Activated CD4-positive, CD25-positive, alpha-beta regulatory T cell treated with anti-CD3 and anti-CD28 coated beads, Interleukin-2, amount 50 U/mL, for 72 hours (primary cell): ENCODE results near the gene FXYD3.
A peak's percentile ranks its signal among the peaks of the same experiment; 100 is the strongest.

Source experiments
- DNase-seq: peaks from one replicate; pipeline ENCODE4 v3.0.0; 2021

Gene FXYD3, protein sequence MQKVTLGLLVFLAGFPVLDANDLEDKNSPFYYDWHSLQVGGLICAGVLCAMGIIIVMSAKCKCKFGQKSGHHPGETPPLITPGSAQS

DNA sequence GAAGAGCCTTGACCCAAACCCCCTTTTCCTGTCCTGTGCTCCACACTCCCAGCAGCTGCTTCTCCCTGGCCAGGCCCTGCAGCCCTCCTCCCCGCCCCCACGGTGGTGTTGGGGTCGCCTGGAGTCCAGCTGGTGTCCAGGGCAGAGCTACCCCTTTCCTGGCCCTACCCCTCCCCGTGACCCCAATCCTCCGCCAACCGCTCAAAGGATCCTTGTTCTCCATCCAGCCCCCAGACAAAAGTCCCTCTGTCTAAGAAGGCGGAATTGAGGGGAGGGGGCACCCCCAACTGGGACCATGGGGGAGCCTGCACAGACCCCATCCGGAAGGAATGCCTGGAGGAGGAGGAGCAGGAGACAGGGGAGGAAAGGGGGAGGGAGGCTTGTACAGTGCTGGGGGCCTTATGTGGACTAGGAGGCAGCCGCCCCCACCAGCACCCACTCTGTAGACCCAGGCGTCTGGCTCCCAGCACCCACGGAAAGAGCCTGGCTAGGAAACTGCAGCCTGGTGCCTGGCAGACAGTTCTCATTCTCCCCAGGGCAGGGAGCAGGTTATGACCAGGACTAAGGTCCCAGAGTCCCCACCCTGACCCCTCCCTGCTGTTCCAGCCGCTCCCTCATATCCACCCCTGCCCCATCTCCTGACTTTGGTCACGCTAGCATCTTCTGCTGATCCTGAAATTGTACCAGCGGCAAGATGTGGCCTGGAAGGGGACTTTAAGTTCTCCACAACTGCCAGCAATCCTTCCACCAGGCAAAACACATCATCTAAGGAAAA lies at the start of gene FXYD3:
TSS of gene FXYD3 (plus strand) at position 647 of the 775 bp plus-strand sequence. CDS start 3,554 bp downstream, outside the sequence.
- DNase-seq: no peak

DNA sequence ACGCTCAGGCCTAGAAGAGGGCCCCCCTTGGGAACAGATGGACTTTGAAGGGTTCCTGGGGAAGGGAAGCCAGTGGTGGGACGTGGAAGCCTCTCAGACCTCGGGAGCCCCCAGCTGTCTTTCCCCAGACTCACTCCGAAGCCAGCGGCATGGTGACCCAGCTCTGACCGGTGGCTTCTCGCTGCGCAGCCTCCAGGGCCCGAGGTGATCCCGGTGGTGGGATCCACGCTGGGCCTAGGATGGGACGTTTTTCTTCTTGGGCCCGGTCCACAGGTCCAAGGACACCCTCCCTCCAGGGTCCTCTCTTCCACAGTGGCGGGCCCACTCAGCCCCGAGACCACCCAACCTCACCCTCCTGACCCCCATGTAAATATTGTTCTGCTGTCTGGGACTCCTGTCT lies 49.5 kb upstream of the FXYD3 start:
- DNase-seq: no peak

DNA sequence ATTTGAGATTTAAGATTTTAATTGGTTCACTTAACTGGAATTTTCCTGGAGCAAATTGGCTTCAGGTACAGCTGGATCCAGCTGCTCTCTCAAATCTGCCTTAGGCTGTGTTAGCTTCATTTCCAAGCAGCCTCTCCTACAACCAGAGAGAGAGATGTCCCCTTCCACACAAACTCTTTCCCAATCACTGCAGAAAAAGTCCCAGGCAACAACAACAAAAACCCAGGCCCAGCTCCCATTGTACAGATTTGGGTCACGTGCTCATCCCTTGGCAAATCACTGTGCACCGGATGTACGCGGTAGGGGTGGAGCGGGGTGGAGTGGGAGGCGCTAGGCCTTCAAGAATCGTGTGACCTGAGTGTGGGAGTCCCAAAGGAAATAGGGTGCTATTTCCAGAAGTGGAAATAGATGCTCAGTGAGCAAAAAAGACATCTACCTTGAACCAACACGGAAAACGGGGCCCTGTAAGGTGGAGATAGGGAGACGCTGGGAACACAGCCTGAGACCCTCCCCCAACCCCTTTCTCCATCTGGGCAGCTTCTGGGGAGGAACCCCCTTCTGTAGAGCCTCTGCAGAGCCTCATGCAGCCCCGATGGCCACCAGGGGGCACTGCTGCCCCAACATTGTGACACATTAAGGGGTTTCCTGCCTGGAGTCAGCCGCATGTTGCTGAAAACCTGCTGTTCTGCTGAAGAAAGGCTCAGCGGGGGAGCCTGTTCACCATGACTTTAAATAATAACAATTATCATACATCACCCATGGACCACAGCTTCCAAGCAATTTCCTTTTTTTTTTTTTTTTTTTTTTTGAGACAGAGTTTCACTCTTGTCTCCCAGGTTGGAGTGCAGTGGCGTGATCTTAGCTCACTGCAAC lies 48.7 kb upstream of the FXYD3 start:
- peak; percentile 96 for DNase-seq

DNA sequence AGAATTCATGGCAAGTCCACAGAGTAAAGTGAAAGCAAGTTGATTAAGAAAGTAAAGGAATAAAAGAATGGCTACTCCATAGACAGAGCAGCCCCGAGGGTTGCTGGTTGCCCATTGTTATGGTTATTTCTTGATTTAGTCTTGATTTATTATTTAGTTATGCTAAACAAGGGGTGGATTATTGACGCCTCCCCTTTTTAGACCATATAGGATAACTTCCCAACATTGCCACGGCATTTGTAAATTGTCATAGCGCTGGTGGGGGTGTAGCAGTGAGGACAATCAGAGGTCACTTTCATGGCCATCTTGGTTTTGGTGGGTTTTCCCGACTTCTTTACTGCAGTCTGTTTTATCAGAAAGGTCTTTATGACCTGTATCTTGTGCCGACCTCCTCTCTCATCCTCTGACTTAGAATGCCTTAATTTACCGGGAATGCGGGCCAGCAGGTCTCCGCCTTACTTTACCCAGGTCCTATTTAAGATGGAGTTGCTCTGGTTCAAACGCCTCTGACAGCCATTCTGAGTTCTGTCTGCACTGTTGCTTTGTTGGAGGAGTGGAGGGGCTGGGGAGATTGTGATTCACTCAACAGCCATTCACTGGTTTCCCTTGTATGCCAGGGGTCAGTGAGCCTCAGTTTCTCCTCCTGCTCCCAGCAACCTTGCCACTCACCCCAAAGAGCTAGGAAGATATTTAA lies 46.5 kb upstream of the FXYD3 start:
- no peak for DNase-seq

- no peak for DNase-seq
Observed at GRCh38 chr19:35069696-35070095, 45.9 kb upstream of the FXYD3 start.

- no peak for DNase-seq
Observed at GRCh38 chr19:35070471-35070870, 45.2 kb upstream of the FXYD3 start.

DNA sequence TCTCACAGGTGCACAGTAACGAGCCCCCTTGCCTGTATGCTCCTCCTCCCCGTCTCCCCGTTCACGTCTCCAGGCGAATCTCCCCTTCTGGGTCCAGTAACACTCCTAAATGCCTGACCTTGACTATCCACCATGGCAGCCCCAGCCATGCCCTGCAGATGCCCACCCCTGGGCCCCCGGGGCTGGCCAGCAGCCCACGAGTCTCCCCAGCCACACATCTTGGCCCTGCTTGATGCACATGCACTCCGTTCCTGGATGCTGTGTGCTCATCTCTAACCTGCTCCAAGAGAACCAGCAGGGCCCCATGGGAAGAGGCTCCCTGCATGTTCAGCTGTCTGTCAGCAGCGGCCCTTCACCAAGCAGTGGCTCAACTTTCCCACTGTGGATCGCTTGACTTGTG lies 42.1 kb upstream of the FXYD3 start:
- DNase-seq: no peak

- DNase-seq: no peak
Observed at GRCh38 chr19:35073941-35074340, 41.7 kb upstream of the FXYD3 start.

- DNase-seq: no peak
Observed at GRCh38 chr19:35074426-35075201, 41.0 kb upstream of the FXYD3 start.

DNA sequence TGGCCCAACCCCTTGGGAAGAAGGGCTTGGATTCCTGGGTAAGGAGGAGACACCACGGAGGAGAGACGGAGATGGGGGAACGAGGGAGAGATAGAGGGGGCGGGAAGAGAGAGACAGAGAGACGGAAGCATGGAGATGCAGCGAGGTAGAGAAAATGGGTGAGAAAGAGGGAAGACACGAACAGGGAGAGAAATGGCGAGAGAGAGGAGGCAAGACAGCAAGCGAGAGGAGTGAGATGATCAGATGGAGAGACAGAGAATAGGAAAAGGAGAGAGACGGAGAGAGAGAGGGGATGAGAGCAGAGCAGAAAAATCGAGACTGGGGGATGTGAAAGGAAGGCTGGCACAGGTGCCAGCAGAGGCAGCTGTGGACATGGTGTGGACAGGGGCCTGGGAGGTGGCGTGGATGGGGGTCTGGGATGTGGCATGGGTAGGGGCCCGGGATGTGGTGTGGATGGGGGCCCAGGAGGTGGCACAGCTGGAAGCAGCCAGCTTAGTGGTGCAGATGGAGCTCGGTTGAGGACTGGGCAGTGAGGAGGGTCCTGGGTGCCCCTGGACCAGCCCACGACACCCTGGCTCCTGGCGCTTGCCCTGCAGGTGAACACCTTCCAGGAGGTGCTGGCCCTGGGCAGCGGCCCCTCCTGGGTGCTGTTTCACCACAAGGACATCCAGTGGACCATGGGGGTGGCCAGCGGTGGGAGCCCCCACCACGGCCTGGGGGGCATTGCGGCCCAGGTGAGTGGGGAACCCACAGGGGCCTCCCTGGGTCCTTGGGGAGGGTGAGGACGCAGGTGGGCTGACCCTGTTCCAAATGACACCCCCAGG lies 40.2 kb upstream of the FXYD3 start:
- DNase-seq: no peak

DNA sequence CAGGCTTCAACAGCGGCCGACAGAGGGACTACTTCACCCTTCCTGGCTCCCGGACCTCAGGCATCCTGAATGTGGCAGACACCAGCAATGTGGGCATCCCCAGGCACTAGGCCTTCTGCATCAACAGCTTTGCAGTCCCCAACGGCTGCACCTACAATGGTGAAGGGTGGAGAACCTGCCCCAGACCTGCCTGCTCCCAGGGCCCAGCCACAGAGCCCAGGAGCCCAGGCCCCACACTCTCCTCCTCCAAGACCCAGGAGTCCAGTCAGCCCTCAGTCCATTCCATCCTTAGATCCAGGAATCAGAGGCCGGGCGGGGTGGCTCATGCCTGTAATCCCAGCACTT lies 39.6 kb upstream of the FXYD3 start:
- DNase-seq: no peak

DNA sequence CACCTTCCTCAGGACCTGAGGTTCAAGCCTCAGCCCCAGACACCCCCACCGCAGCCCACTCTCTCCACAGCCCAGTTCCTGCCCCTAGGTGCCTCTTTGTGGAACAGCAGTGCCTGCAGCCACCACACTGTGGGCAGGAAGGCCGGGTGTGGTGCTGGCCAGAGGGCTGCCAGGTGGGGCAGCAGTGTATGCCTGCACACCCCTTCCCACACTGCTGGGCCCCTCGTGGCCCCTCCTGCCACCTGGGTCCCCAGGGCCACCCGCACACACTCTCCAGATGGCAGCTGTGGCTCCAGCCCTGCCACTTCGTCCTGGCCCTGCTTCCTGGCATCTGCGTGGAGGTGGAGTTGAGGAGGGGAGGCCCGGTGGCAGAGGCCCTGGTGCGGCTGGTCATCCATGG lies 39.0 kb upstream of the FXYD3 start:
- no peak for DNase-seq

DNA sequence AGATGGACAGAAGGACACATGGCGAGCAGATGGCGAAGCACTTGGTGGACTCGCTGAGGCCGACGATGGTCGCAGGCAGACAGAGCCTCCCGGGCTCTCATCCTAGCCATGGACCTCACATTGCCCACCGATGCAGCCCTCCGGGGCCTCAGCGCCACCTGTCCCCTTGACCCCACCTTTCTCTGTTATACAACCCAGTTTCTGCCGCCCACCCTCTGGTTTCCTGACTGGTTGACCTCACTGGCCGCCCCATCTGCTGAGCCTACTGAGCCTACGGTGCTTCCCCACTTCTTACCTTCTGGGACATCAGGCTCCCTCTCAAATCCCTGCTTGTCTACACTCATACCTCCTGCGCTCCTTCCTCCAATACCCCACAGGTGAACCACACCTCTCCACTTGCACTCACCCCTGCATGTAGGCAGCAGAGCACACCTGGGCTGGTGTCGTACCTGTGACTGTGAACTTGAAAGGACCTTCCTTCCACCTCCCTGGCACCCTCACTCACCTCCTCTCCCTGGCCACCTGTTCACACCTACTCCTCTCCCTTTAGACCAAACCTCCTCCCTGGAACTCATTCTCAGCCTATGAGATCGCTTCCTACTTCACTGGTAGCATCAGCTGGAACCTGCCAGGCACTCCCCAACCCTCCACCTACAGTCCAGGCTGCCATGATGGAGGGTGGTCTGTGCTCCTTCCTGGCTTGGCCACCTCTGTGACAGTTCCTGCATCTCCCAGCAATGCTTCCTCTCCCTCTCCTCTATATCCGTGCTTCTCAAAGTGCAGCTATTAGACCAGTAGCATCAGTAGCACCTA lies 38.0 kb upstream of the FXYD3 start:
- DNase-seq: no peak

- DNase-seq: no peak
Observed at GRCh38 chr19:35079826-35080225, 35.8 kb upstream of the FXYD3 start.

- DNase-seq: no peak
Observed at GRCh38 chr19:35080613-35081170, 34.9 kb upstream of the FXYD3 start.

DNA sequence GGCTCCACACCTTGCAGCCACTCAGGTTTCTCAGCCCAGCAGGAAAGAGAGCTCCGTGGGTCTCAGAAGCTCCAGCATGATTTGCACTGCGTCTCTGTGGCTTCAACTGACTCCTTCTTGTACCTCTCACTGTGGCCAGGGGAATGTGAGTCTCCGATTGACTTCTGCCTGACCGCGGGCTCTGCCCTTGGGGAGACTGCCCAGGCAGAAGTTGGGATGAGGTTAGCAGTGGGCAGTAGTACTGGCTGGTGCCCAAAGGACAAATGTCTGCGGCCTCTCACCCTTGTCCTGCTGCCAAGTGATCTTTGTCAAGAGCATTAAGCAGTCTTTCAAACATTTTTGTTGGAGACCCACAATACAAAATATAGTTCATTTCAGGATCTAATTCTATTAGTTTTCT lies 34.4 kb upstream of the FXYD3 start:
- no peak for DNase-seq

GRCh38 chr19:35083691-35084508 lies 31.7 kb upstream of the FXYD3 start:
- DNase-seq: no peak

DNA sequence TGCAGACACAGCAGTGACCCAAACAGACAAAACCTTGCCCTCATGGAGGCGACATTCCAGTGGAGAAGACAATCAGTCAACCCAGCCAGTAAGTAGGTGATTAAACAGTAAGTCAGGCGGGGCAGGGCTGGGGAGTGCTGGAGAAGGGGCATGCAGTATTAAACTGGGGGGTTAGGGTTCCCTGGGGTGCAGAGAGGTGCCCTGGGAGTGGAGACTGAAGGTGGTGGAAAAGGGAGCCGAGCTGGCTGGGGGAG lies 31.2 kb upstream of the FXYD3 start:
- no peak for DNase-seq

DNA sequence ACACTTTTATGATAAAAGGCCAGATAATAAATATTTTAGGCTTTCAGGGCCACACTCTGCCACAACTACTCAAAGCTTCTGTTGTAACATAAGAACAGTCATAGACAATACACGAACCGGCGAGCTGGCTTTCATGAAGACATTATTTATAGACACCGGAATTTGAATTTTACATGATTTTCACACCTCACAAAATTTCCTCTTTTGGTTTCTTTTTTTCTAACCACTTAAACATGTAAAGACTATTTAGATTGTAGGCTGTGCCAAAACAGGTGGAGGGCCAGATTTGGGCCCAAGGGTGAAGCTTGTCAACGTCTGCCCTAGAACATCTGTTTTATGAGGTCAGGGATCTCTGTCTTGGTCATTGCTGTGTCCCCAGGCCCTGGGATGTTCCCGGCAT lies 29.7 kb upstream of the FXYD3 start:
- no peak for DNase-seq

DNA sequence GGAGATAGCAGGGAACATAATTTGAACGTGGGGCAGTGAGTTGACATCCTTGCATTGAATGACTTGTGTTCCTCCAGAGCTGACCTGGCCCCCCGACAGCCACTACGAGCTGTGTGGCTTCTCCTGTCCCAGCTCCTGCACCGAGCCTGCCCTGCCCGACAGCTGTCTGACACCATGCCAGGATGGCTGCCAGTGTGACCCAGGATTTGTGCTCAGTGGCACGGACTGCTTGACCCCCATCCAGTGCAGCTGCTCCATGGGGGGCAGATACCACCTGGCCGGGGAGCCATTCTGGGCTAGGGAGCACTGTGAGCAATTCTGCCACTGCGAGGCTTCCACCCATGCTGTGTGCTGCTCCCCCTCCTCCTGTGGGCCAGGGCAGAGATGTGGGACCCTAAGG lies 29.2 kb upstream of the FXYD3 start:
- no peak for DNase-seq
